HG03575 (cell line): Measurements from ENCODE around the gene TNKS1BP1.

Experiments
- ATAC-seq: cut with Tn5 transposase; IDR thresholded peaks from one replicate; pipeline ENCODE4 v1.9.1; 2021; ENCODE audit not compliant: unreplicated experiment, insufficient number of reproducible peaks, low FRiP score; ENCODE audit errors: extremely low read depth

The TNKS1BP1 gene

GRCh38 chr11:57314221-57314973, 10.4 kb downstream of the TNKS1BP1 start:
- no peak for ATAC-seq

- no peak for ATAC-seq
These were observed 11.0 kb downstream of the TNKS1BP1 start for GRCh38 chr11:57313788-57314135.

GRCh38 chr11:57313071-57313787, 11.5 kb downstream of the TNKS1BP1 start:
- no peak for ATAC-seq

- no peak for ATAC-seq
These were observed 12.2 kb downstream of the TNKS1BP1 start for GRCh38 chr11:57312511-57313021.

GRCh38 chr11:57311109-57311936, 13.4 kb downstream of the TNKS1BP1 start:
- peak; percentile 98 for ATAC-seq

GRCh38 chr11:57310630-57311086, 14.1 kb downstream of the TNKS1BP1 start:
- no peak for ATAC-seq

GRCh38 chr11:57310091-57310490, 14.7 kb downstream of the TNKS1BP1 start:
- ATAC-seq = no peak

- ATAC-seq = no peak
These were observed 15.4 kb downstream of the TNKS1BP1 start for GRCh38 chr11:57309106-57310059.

- no peak for ATAC-seq
These were observed 16.2 kb downstream of the TNKS1BP1 start for GRCh38 chr11:57308426-57309060.

GRCh38 chr11:57307666-57308270, 17.0 kb downstream of the TNKS1BP1 start:
- no peak for ATAC-seq

- ATAC-seq = no peak
These were observed 17.7 kb downstream of the TNKS1BP1 start for GRCh38 chr11:57306940-57307565.

GRCh38 chr11:57306161-57306876, 18.4 kb downstream of the TNKS1BP1 start:
- no peak for ATAC-seq

GRCh38 chr11:57305523-57305922, 19.2 kb downstream of the TNKS1BP1 start:
- ATAC-seq = no peak

GRCh38 chr11:57303990-57304579, 20.7 kb downstream of the TNKS1BP1 start:
- no peak for ATAC-seq

- no peak for ATAC-seq
These were observed 21.3 kb downstream of the TNKS1BP1 start for GRCh38 chr11:57303280-57303989.

- no peak for ATAC-seq
These were observed 22.3 kb downstream of the TNKS1BP1 start for GRCh38 chr11:57302489-57302888.
